HG02678 (cell line): ENCODE measurements around the gene NAA10.

Source experiments
- ATAC-seq: cut with Tn5 transposase; IDR thresholded peaks from one replicate; pipeline ENCODE4 v1.9.1; 2021; ENCODE audit warnings: mild to moderate bottlenecking, moderate library complexity; ENCODE audit not compliant: unreplicated experiment

The NAA10 gene

GRCh38 chrX:153967536-153968224 lies 32.8 kb upstream of the NAA10 start:
- ATAC-seq = no peak

GRCh38 chrX:153966841-153967535 lies 32.2 kb upstream of the NAA10 start:
- no peak for ATAC-seq

GRCh38 chrX:153966283-153966688 lies 31.4 kb upstream of the NAA10 start:
- ATAC-seq = no peak

- no peak for ATAC-seq
Measured at GRCh38 chrX:153965406-153965805, 30.6 kb upstream of the NAA10 start.

GRCh38 chrX:153964105-153964504 lies 29.3 kb upstream of the NAA10 start:
- ATAC-seq = no peak

GRCh38 chrX:153963546-153963945 lies 28.7 kb upstream of the NAA10 start:
- no peak for ATAC-seq

GRCh38 chrX:153961292-153961691 lies 26.5 kb upstream of the NAA10 start:
- no peak for ATAC-seq

- no peak for ATAC-seq
Measured at GRCh38 chrX:153960786-153961185, 25.9 kb upstream of the NAA10 start.

GRCh38 chrX:153960077-153960476 lies 25.2 kb upstream of the NAA10 start:
- ATAC-seq = no peak

GRCh38 chrX:153959649-153960048 lies 24.8 kb upstream of the NAA10 start:
- ATAC-seq = no peak

- ATAC-seq = no peak
Measured at GRCh38 chrX:153958605-153959004, 23.8 kb upstream of the NAA10 start.

GRCh38 chrX:153957224-153957623 lies 22.4 kb upstream of the NAA10 start:
- ATAC-seq = no peak

GRCh38 chrX:153956044-153956907 lies 21.4 kb upstream of the NAA10 start:
- no peak for ATAC-seq

GRCh38 chrX:153955228-153955732 lies 20.4 kb upstream of the NAA10 start:
- no peak for ATAC-seq

- no peak for ATAC-seq
Measured at GRCh38 chrX:153954558-153955227, 19.9 kb upstream of the NAA10 start.

- no peak for ATAC-seq
Measured at GRCh38 chrX:153953892-153954557, 19.2 kb upstream of the NAA10 start.

- no peak for ATAC-seq
Measured at GRCh38 chrX:153953342-153953830, 18.5 kb upstream of the NAA10 start.

GRCh38 chrX:153952373-153953026 lies 17.7 kb upstream of the NAA10 start:
- no peak for ATAC-seq

- no peak for ATAC-seq
Measured at GRCh38 chrX:153951683-153952372, 17.0 kb upstream of the NAA10 start.
